ENCODE measurements around the gene SPRED2.

The SPRED2 gene

GRCh38 chr2:65415091-65415490 is 17.3 kb downstream of the SPRED2 start:
- DNase-seq (ENCODE audit: low read depth, low spot score) = no peak

GRCh38 chr2:65413610-65414009 is 18.8 kb downstream of the SPRED2 start:
- no peak for DNase-seq (ENCODE audit: low read depth, low spot score)

- DNase-seq (ENCODE audit: low read depth, low spot score) = no peak
These were observed 19.3 kb downstream of the SPRED2 start for GRCh38 chr2:65413106-65413505.

GRCh38 chr2:65411056-65411795 is 21.2 kb downstream of the SPRED2 start:
- DNase-seq (ENCODE audit: low read depth, low spot score) = no peak

GRCh38 chr2:65409045-65409444 is 23.4 kb downstream of the SPRED2 start:
- no peak for DNase-seq (ENCODE audit: low read depth, low spot score)

GRCh38 chr2:65407240-65407639 is 25.2 kb downstream of the SPRED2 start:
- no peak for DNase-seq (ENCODE audit: low read depth, low spot score)

- DNase-seq (ENCODE audit: low read depth, low spot score) = no peak
These were observed 27.3 kb downstream of the SPRED2 start for GRCh38 chr2:65404988-65405697.

- DNase-seq (ENCODE audit: low read depth, low spot score) = no peak
These were observed 28.9 kb downstream of the SPRED2 start for GRCh38 chr2:65403529-65403915.

- DNase-seq (ENCODE audit: low read depth, low spot score) = no peak
These were observed 29.4 kb downstream of the SPRED2 start for GRCh38 chr2:65402780-65403528.

- no peak for DNase-seq (ENCODE audit: low read depth, low spot score)
These were observed 30.1 kb downstream of the SPRED2 start for GRCh38 chr2:65402323-65402722.

- no peak for DNase-seq (ENCODE audit: low read depth, low spot score)
These were observed 35.3 kb downstream of the SPRED2 start for GRCh38 chr2:65397122-65397521.

- DNase-seq (ENCODE audit: low read depth, low spot score) = no peak
These were observed 35.9 kb downstream of the SPRED2 start for GRCh38 chr2:65396348-65397026.

- no peak for DNase-seq (ENCODE audit: low read depth, low spot score)
These were observed 36.6 kb downstream of the SPRED2 start for GRCh38 chr2:65395621-65396347.

- no peak for DNase-seq (ENCODE audit: low read depth, low spot score)
These were observed 38.5 kb downstream of the SPRED2 start for GRCh38 chr2:65393743-65394422.

- no peak for DNase-seq (ENCODE audit: low read depth, low spot score)
These were observed 39.4 kb downstream of the SPRED2 start for GRCh38 chr2:65393046-65393445.

GRCh38 chr2:65392609-65393008 is 39.8 kb downstream of the SPRED2 start:
- no peak for DNase-seq (ENCODE audit: low read depth, low spot score)

- no peak for DNase-seq (ENCODE audit: low read depth, low spot score)
These were observed 42.3 kb downstream of the SPRED2 start for GRCh38 chr2:65390134-65390533.

- no peak for DNase-seq (ENCODE audit: low read depth, low spot score)
These were observed 42.9 kb downstream of the SPRED2 start for GRCh38 chr2:65389476-65389875.

GRCh38 chr2:65388596-65389390 is 43.6 kb downstream of the SPRED2 start:
- no peak for DNase-seq (ENCODE audit: low read depth, low spot score)

GRCh38 chr2:65388051-65388531 is 44.3 kb downstream of the SPRED2 start:
- DNase-seq (ENCODE audit: low read depth, low spot score) = no peak

Measured in brain pericyte (primary cell).